Measurements from ENCODE around the gene ZNF611. TPM values are rescaled to one million over a fixed set of nuclear protein-coding genes. Genes with fewer than 3 reads are reported as not detected.

ZNF611 gene
- total and polyA plus RNA-seq, 7 experiments from 2014 or later, result 23.4 to 56.0 (median 36.8) TPM

DNA sequence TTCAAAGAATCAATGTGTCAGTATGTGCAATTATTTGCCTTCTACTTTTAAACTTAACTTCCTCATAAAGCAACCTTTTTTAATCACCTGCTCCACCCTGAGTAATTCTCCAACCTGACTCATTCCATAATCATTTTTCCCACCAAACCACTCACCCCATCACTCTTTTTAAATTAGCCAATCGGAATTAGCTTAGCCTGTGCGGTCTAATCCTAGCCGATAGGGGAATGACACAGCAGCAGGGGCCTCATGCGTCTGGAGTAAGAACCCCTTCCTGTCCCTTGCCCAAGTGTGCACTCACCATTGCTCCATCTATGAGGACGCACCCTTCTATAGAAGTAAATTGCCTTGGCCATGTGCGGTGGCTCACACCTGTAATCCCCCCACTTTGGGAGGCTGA, 69.3 kb downstream of the ZNF611 start:
- Histone ChIP-seq H3K36me3 (ENCODE audit: control insufficient read depth in 2 of 3, insufficient read depth in 3 of 3, low read length in 3 of 3) (peaks cover 0 to 6% (median under 1%) of the 10 kb centered on the region in 3 experiments), H3K27ac (ENCODE audit: low read depth, low read length) (no peak overlapping the region), H3K9me3 (ENCODE audit: control insufficient read depth in 2 of 3, low read length in 3 of 3) (no peaks in the 10 kb centered on the region), H3K4me1 (ENCODE audit: control insufficient read depth in 2 of 2, insufficient read depth in 2 of 2, low read length in 2 of 2) (no peaks in the 10 kb centered on the region), H3K4me3 (ENCODE audit: low read length) (no peak overlapping the region), H3K27me3 (ENCODE audit: control insufficient read depth in 2 of 2, insufficient read depth in 2 of 2, low read length in 2 of 2) (no peaks in the 10 kb centered on the region)
- Mint-ChIP-seq H3K27ac (no peak overlapping the region), H3K4me1 (peaks cover under 1 to 16% (median 7%) of the 10 kb centered on the region in 7 donors), H3K36me3 (peaks cover 8 to 88% (median 80%) of the 10 kb centered on the region in 5 donors), H3K9me3 (peaks cover 0 to 78% (median 7%) of the 10 kb centered on the region in 11 donors), H3K4me3 (no peak overlapping the region), H3K27me3 (no peaks in the 10 kb centered on the region)
- ATAC-seq (no peak), DNase-seq (no peak)
- POLR2A ChIA-PET, result no interaction called here
- CTCF ChIA-PET, result no interaction called here
- intact Hi-C loops (cut with micrococcal nuclease), result no loop called here

DNA sequence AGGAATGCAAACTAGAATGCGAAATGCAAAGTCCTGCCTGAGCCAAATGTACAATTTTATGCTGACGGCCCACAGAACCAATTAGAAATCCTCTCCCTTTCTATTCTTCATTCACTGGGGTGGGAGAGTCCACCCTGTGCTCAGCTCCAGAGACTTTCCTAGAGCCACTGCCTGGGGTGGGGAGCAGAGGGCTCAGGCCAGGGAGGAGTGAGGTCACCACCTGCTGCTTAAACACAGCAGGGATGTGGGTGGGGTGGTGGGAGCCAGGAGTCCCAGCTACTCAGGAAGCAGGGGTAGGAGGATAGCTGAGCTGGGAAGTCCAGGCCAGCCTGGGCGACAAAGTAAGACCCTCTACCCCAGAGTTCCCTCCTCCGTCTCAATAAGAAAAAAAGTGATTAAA, 69.8 kb downstream of the ZNF611 start:
- H3K4me1 ChIP-seq (ENCODE audit: control insufficient read depth in 2 of 2, insufficient read depth in 2 of 2, low read length in 2 of 2), result no peaks in the 10 kb centered on the region
- intact Hi-C loops (cut with micrococcal nuclease), result no loop called here
- H3K27me3 ChIP-seq (ENCODE audit: control insufficient read depth in 2 of 2, insufficient read depth in 2 of 2, low read length in 2 of 2), result no peaks in the 10 kb centered on the region
- DNase-seq, result no peak
- CTCF ChIA-PET, result no interaction called here
- peaks cover 0 to 11% (median 0%) of the 10 kb centered on the region in 3 experiments for H3K36me3 ChIP-seq (ENCODE audit: control insufficient read depth in 2 of 3, insufficient read depth in 3 of 3, low read length in 3 of 3)
- Mint-ChIP-seq H3K4me1 (peaks cover 0 to 16% (median 4%) of the 10 kb centered on the region in 7 donors), H3K9me3 (peaks cover under 1 to 78% (median 7%) of the 10 kb centered on the region in 11 donors), H3K27ac (no peak overlapping the region), H3K27me3 (no peaks in the 10 kb centered on the region), H3K36me3 (peaks cover 10 to 88% (median 82%) of the 10 kb centered on the region in 5 donors), H3K4me3 (no peak overlapping the region)
- H3K27ac ChIP-seq (ENCODE audit: low read depth, low read length), result no peak overlapping the region
- ATAC-seq, result no peak
- H3K4me3 ChIP-seq (ENCODE audit: low read length), result no peak overlapping the region
- POLR2A ChIA-PET, result no interaction called here
- no peaks in the 10 kb centered on the region for H3K9me3 ChIP-seq (ENCODE audit: control insufficient read depth in 2 of 3, low read length in 3 of 3)

GRCh38 chr19:52664461-52664860, 70.4 kb downstream of the ZNF611 start:
- no peak overlapping the region for H3K27ac Mint-ChIP-seq

DNA sequence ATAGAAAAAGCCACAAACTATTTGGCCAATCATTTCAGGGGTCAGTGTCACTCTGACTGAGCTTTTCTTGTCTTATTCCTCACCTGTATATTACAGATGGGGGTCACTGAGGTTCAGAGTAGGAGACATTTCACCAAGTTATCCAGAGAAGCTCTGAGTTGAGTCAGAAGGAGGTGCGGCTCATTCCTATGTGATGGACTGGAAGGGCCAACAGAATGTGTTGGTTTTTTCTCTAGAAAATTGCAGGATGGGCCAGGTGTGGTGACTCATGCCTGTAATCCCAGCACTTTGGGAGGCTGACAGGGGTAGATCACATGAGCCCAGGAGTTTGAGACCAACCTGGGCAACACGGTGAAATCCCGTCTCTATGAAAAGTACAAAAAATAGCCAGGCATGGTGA, 72.2 kb downstream of the ZNF611 start:
- Mint-ChIP-seq H3K27me3 (no peaks in the 10 kb centered on the region), H3K9me3 (peaks cover 0 to 80% (median 18%) of the 10 kb centered on the region in 11 donors), H3K36me3 (peaks cover 26 to 90% (median 85%) of the 10 kb centered on the region in 5 donors), H3K4me3 (no peak overlapping the region), H3K27ac (no peak overlapping the region), H3K4me1 (peaks cover 0 to 16% (median 0%) of the 10 kb centered on the region in 7 donors)
- Histone ChIP-seq H3K36me3 (ENCODE audit: control insufficient read depth in 2 of 3, insufficient read depth in 3 of 3, low read length in 3 of 3) (peaks cover 0 to 35% (median 9%) of the 10 kb centered on the region in 3 experiments), H3K9me3 (ENCODE audit: control insufficient read depth in 2 of 3, low read length in 3 of 3) (peaks cover 0 to 3% (median 0%) of the 10 kb centered on the region in 3 experiments), H3K4me1 (ENCODE audit: control insufficient read depth in 2 of 2, insufficient read depth in 2 of 2, low read length in 2 of 2) (no peaks in the 10 kb centered on the region), H3K27me3 (ENCODE audit: control insufficient read depth in 2 of 2, insufficient read depth in 2 of 2, low read length in 2 of 2) (no peaks in the 10 kb centered on the region), H3K4me3 (ENCODE audit: low read length) (no peak overlapping the region), H3K27ac (ENCODE audit: low read depth, low read length) (no peak overlapping the region)
- POLR2A ChIA-PET, result interaction anchor here (1.2 kb wide), 1 partner anchor 22 kb away, joined by 3 read pairs; no protein-coding TSS in a partner anchor
- ATAC-seq (no peak), DNase-seq (no peak)
- CTCF ChIA-PET, result no interaction called here
- intact Hi-C loops (cut with micrococcal nuclease), result no loop called here

More at GRCh38 chr19:52664461-52664860, 70.4 kb downstream of the ZNF611 start:
- CTCF ChIA-PET, result no interaction called here
- POLR2A ChIA-PET, result no interaction called here
- Histone ChIP-seq H3K27me3 (ENCODE audit: control insufficient read depth in 2 of 2, insufficient read depth in 2 of 2, low read length in 2 of 2) (no peaks in the 10 kb centered on the region), H3K4me3 (ENCODE audit: low read length) (no peak overlapping the region), H3K4me1 (ENCODE audit: control insufficient read depth in 2 of 2, insufficient read depth in 2 of 2, low read length in 2 of 2) (no peaks in the 10 kb centered on the region), H3K9me3 (ENCODE audit: control insufficient read depth in 2 of 3, low read length in 3 of 3) (no peaks in the 10 kb centered on the region), H3K36me3 (ENCODE audit: control insufficient read depth in 2 of 3, insufficient read depth in 3 of 3, low read length in 3 of 3) (peaks cover 0 to 17% (median under 1%) of the 10 kb centered on the region in 3 experiments), H3K27ac (ENCODE audit: low read depth, low read length) (no peak overlapping the region)
- Mint-ChIP-seq H3K4me3 (no peak overlapping the region), H3K27me3 (no peaks in the 10 kb centered on the region), H3K36me3 (peaks cover 11 to 88% (median 82%) of the 10 kb centered on the region in 5 donors), H3K9me3 (peaks cover 0 to 78% (median 8%) of the 10 kb centered on the region in 11 donors), H3K4me1 (peaks cover 0 to 16% (median 0%) of the 10 kb centered on the region in 7 donors)
- intact Hi-C loops (cut with micrococcal nuclease), result no loop called here
- DNase-seq (no peak), ATAC-seq (no peak)

- peaks cover 0 to 47% (median 9%) of the 10 kb centered on the region in 3 experiments for H3K36me3 ChIP-seq (ENCODE audit: control insufficient read depth in 2 of 3, insufficient read depth in 3 of 3, low read length in 3 of 3)
- POLR2A ChIA-PET, result interaction anchor here (0.8 kb wide), 1 partner anchor 36 kb away, joined by 3 read pairs; no protein-coding TSS in a partner anchor
- H3K4me1 Mint-ChIP-seq, result peaks cover 0 to 12% (median 0%) of the 10 kb centered on the region in 7 donors
- H3K9me3 ChIP-seq (ENCODE audit: control insufficient read depth in 2 of 3, low read length in 3 of 3), result peaks cover 0 to 3% (median 0%) of the 10 kb centered on the region in 3 experiments
- no peak for DNase-seq
- no peaks in the 10 kb centered on the region for H3K27me3 ChIP-seq (ENCODE audit: control insufficient read depth in 2 of 2, insufficient read depth in 2 of 2, low read length in 2 of 2)
- no peak overlapping the region for H3K4me3 ChIP-seq (ENCODE audit: low read length)
- H3K27me3 Mint-ChIP-seq, result no peaks in the 10 kb centered on the region
- H3K27ac ChIP-seq (ENCODE audit: low read depth, low read length), result no peak overlapping the region
- H3K9me3 Mint-ChIP-seq, result peaks cover 0 to 77% (median 22%) of the 10 kb centered on the region in 11 donors
- H3K36me3 Mint-ChIP-seq, result peaks cover 26 to 89% (median 85%) of the 10 kb centered on the region in 5 donors
- H3K4me3 Mint-ChIP-seq, result no peak overlapping the region
- intact Hi-C loops (cut with micrococcal nuclease), result no loop called here
- CTCF ChIA-PET, result no interaction called here
- ATAC-seq, result no peak
- H3K4me1 ChIP-seq (ENCODE audit: control insufficient read depth in 2 of 2, insufficient read depth in 2 of 2, low read length in 2 of 2), result no peaks in the 10 kb centered on the region
- peak overlapping the region in 1 of 9 donors; percentile 66 for H3K27ac Mint-ChIP-seq
These were observed 73.9 kb downstream of the ZNF611 start for GRCh38 chr19:52660981-52661380.

DNA sequence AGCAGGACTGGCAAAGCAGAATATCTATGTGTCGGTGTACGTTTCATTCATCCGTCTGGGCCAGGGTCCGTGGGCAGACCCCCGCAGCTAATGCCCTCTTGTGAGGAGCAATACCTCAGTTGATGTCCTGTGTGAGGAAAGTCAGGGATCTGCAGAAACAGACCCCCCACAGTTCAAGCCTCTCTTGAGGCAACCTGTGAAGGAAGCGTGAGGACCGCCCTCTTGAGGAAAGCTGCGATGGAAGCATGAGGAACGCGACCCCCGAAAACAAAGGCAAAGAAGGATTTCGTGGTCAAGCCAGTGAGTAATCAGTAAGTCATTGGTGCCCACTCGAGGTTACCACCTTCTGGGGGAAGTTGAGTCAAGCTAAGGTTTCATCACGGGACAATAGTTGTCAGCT, 75.8 kb downstream of the ZNF611 start:
- H3K4me3 ChIP-seq (ENCODE audit: low read length), result no peak overlapping the region
- ATAC-seq, result no peak
- no peaks in the 10 kb centered on the region for H3K27me3 ChIP-seq (ENCODE audit: control insufficient read depth in 2 of 2, insufficient read depth in 2 of 2, low read length in 2 of 2)
- H3K27me3 Mint-ChIP-seq, result no peaks in the 10 kb centered on the region
- no peak overlapping the region for H3K4me3 Mint-ChIP-seq
- no peak overlapping the region for H3K27ac Mint-ChIP-seq
- no peaks in the 10 kb centered on the region for H3K4me1 ChIP-seq (ENCODE audit: control insufficient read depth in 2 of 2, insufficient read depth in 2 of 2, low read length in 2 of 2)
- H3K9me3 ChIP-seq (ENCODE audit: control insufficient read depth in 2 of 3, low read length in 3 of 3), result peaks cover 0 to 3% (median 0%) of the 10 kb centered on the region in 3 experiments
- peaks cover 0 to 9% (median 0%) of the 10 kb centered on the region in 7 donors for H3K4me1 Mint-ChIP-seq
- peaks cover 0 to 88% (median 37%) of the 10 kb centered on the region in 11 donors for H3K9me3 Mint-ChIP-seq
- ChIA-PET CTCF (interaction anchor here (0.6 kb wide), 1 partner anchor 721 kb away, joined by 3 read pairs; no protein-coding TSS in a partner anchor), POLR2A (no interaction called here)
- peaks cover 34 to 92% (median 89%) of the 10 kb centered on the region in 5 donors for H3K36me3 Mint-ChIP-seq
- no peak overlapping the region for H3K27ac ChIP-seq (ENCODE audit: low read depth, low read length)
- H3K36me3 ChIP-seq (ENCODE audit: control insufficient read depth in 2 of 3, insufficient read depth in 3 of 3, low read length in 3 of 3), result peaks cover 3 to 66% (median 9%) of the 10 kb centered on the region in 3 experiments
- intact Hi-C loops (cut with micrococcal nuclease), result no loop called here
- DNase-seq, result no peak

- intact Hi-C loops (cut with micrococcal nuclease), result no loop called here
- Histone ChIP-seq H3K27ac (ENCODE audit: low read depth, low read length) (no peak overlapping the region), H3K9me3 (ENCODE audit: control insufficient read depth in 2 of 3, low read length in 3 of 3) (peaks cover 0 to 3% (median 0%) of the 10 kb centered on the region in 3 experiments), H3K4me3 (ENCODE audit: low read length) (no peak overlapping the region), H3K27me3 (ENCODE audit: control insufficient read depth in 2 of 2, insufficient read depth in 2 of 2, low read length in 2 of 2) (no peaks in the 10 kb centered on the region), H3K36me3 (ENCODE audit: control insufficient read depth in 2 of 3, insufficient read depth in 3 of 3, low read length in 3 of 3) (peaks cover 7 to 71% (median 9%) of the 10 kb centered on the region in 3 experiments), H3K4me1 (ENCODE audit: control insufficient read depth in 2 of 2, insufficient read depth in 2 of 2, low read length in 2 of 2) (no peaks in the 10 kb centered on the region)
- Mint-ChIP-seq H3K4me3 (no peak overlapping the region), H3K9me3 (peaks cover 0 to 92% (median 40%) of the 10 kb centered on the region in 11 donors), H3K4me1 (peaks cover 0 to 9% (median 0%) of the 10 kb centered on the region in 7 donors), H3K27me3 (no peaks in the 10 kb centered on the region), H3K27ac (no peak overlapping the region), H3K36me3 (peaks cover 39 to 96% (median 92%) of the 10 kb centered on the region in 5 donors)
- CTCF ChIA-PET, result no interaction called here
- DNase-seq (no peak), ATAC-seq (no peak)
- POLR2A ChIA-PET, result no interaction called here
These were observed 76.2 kb downstream of the ZNF611 start for GRCh38 chr19:52658595-52658994.
